Measurements from ENCODE around the gene LPAR3.
A peak's percentile ranks its signal among the peaks of the same experiment; 100 is the strongest.

LPAR3 gene

DNA sequence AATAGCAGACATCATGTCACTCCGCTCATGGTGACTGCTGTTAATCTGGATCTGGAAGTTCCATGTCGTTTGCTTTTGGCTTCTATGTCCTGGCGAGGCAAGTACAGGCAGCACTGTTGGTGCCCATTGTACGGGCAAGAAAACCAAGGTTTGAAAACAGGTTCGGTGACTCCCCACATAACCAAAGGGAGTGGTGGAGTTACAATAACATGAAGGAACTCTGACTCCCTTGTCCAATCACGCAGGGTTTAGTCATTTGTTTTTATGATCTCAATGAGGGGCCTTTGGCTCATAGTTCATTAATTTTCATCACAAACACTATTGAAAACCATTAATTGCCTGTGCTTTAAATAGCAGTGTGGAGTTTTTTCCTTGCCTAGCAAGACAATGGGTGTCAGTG is 119.8 kb downstream of the LPAR3 start:
- DNase-seq = no peak

DNA sequence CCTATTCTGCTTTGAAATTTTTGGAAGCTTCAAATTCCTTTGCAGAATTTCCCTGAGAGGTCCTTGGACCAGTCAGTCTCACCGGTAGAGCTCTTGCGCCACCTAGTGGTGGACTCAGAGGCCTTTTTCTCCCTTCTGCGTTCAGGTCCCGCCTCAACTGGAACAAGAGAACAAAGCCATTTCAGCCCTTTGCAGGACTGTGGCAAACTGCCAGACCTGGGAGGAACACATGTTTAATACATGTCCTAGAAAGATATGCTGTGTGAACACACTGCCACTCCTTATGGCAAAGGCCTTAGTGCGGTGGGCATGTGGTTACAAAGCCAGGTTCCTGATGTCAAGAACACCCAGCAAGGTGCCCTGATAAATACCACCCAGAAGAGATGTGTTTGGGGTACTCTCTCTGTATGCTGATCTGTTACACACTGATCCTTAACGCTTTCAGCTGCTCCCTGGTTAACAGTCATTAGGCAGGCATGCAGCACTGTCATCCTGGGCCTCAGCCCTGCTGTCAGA is 120.5 kb downstream of the LPAR3 start:
- peak; percentile 69 for DNase-seq

DNA sequence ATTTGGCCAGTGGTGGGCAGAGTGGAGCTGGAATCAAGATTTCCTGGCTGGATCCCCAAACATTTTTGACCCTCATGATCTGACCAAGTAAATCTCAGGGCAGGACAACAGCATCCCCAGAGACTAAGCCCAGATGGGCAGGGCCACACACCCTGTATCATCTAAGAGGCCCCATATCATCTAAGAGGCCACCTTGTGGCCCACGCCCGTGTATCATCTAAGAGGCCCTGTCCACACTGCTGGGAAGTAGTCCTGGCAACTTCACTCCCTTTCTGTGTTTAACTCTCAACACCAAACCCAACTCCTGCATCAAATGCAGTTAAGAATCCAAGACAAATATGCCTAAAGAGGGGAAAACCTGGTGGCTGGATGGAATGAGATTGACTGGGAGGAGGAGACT is 121.1 kb downstream of the LPAR3 start:
- no peak for DNase-seq

DNA sequence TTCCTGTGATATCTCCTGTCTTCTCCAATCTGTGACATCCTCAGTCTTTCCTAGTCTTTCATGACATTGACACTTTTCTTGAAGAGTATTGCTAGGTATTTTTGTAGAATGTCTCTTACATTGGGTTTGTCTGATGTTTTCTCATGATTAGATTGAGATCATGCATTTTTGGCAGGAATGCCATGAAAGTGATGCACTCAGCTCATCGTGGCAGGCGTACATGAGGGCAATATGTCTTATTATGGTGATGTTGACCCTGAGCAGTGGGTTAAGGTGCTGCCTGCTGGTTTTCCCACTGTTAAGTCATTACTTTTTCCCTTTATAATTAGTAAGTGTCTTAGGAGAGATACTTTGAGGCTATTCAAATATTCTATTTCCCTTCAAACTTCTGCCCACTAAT is 122.5 kb downstream of the LPAR3 start:
- DNase-seq = no peak

DNA sequence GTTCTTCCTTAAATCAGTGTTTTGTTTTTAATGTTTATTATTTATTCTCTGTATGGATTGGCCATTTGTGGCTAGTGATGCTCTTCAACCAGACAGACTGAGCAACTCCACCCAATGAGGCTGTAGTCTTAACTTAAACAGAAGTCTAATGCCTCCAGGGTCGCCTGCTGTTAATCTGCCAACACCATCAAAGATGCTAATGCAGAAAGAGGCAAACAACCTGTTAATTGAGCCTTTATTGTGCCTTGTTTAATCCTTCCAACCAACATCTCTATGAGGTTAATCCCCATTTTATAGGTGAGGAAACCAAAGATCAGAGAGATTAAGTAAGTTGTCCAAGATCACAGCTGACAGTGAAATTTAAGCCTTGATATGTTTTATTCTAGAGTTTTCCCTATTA is 123.4 kb downstream of the LPAR3 start:
- no peak for DNase-seq

DNA sequence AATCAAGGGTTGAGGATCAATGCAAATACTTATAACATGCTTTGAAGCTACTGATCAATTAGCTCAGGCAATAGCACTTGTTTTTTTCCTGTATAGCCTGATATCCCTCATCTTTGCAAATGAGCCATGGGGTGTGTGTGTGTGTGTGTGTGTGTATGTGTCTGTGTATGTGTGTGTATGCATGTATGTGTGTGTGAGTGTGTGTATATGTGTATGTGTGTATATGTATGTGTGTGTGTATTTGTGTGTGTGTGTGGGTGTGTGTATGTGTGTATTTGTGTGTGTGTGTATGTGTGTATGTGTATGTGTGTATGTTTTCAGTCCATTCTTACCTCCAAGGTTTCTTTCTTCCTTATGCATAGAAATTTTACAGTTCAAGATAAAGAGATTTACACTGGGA is 124.4 kb downstream of the LPAR3 start:
- no peak for DNase-seq

DNA sequence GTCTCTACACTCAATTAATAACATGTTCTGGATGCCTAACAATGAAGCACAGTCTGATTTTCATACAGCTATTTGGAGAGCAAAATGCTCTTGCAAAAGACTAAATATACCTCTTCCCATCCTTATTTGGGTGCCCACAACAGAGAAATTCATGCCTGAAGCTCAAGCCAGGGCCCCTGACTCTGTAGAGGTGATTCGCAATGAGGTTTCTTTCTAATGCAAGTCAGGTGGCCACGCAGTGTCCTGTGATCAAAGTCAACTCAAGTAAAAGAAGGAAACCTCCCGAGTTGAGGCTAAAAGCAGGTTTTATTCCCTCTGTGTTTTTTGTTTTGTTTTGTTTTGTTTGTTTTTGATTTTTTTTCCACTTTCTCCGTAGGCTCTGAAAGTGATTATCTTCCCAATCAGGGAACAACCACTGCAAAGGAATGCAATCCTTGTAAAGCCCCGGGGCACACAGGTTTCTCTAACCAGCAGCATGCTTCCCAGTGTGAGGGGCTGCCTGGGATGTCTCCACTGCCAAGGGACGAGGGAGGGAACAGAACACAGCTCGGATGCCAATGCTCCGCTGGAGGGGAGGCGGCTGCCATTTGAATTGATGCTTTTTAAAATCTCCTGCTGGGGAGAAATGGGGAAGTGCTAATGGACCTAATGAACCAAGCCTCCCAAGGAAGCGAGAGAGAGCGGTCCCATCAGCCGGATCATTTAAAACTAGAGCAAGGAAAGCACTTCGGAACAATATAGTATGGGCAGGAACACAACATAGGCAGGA is 128.9 kb downstream of the LPAR3 start:
- no peak for DNase-seq

DNA sequence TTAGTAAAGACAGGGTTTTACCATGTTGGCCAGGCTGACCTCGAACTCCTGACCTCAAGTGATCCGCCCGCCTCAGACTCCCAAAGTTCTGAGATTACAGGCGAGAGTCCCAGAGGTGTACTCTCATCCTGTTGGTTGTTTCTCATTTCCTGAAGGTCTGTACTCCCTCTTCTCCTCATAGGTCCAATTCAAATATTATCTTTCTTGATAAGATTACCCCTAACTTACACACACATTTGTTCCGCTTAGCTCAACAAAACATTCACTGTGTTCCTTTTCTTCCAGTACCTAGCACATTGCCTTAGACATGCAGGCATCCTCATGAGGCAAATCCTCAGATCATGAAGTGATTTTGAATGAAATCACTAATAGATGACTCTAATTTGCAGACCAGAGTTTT is 130.3 kb downstream of the LPAR3 start:
- DNase-seq = no peak

Measured in HCEC 1CT (cell line).